HG02870 (cell line): ENCODE data around the gene WDR33.

Source experiments
- ATAC-seq: cut with Tn5 transposase; IDR thresholded peaks from one replicate; pipeline ENCODE4 v1.9.1; 2021; ENCODE audit warnings: mild to moderate bottlenecking, moderate library complexity; ENCODE audit not compliant: unreplicated experiment

The WDR33 gene

DNA sequence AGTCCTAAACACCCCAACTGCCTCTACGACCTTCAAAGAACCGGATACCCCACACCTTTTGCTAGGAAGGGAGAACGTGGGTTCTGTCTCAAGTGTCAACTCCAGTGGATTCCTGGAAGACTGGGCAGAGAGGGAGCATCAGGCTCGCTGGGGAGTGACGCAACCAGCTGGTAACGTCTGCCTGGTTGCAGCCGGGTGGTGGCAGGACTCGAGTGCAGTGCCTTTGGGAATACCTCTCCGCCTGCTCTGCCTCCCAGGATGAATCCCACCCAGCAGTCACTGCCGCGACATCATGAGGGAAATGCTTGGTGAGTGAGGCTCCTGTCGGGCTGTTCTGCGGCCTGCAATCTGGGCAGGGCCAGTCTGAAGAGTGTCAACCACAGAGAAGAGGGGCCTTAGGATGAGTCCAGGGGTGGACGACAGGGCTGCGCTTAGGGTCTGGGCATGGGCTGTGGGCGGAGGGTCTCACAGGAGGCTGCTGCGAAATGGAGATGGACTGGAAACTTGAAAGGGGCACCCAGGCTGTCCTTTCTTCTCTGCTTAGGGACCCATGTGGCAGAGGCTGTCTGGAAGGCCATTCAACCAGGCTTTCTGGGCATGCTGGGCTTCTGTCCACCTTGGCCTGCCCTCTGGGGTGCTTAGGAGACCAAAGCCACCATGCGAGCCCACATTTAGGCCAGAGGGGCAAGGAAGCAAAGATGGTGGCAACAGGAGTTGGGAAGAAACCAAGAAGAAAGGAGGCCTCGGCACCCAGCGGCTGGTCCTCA is 152.1 kb downstream of the WDR33 start:
- ATAC-seq: no peak

DNA sequence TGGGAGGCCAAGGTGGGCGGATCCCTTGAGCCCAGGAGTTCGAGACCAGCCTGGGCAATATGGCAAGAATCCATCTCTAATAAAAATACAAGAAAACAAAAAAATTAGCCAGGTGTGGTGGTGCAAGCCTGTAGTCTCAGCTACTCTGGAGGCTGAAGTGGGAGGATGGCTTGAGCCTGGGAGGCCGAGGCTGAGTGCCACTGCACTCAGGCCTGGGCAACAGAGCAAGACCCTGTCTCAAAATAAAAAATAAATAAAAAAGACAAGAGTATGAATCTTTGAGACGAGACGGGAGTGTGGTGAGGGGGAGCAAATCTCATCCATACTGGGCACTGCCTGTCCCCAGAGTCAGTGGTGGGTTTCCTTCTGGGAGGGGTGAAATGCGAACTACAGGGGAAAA is 152.8 kb downstream of the WDR33 start:
- no peak for ATAC-seq

GRCh38 chr2:127657232-127657595 is 153.8 kb downstream of the WDR33 start:
- ATAC-seq: no peak

GRCh38 chr2:127656569-127657231 is 154.3 kb downstream of the WDR33 start:
- no peak for ATAC-seq

GRCh38 chr2:127655209-127656073 is 155.5 kb downstream of the WDR33 start:
- no peak for ATAC-seq

GRCh38 chr2:127654838-127655175 is 156.2 kb downstream of the WDR33 start:
- ATAC-seq: no peak

GRCh38 chr2:127654084-127654837 is 156.7 kb downstream of the WDR33 start:
- no peak for ATAC-seq

DNA sequence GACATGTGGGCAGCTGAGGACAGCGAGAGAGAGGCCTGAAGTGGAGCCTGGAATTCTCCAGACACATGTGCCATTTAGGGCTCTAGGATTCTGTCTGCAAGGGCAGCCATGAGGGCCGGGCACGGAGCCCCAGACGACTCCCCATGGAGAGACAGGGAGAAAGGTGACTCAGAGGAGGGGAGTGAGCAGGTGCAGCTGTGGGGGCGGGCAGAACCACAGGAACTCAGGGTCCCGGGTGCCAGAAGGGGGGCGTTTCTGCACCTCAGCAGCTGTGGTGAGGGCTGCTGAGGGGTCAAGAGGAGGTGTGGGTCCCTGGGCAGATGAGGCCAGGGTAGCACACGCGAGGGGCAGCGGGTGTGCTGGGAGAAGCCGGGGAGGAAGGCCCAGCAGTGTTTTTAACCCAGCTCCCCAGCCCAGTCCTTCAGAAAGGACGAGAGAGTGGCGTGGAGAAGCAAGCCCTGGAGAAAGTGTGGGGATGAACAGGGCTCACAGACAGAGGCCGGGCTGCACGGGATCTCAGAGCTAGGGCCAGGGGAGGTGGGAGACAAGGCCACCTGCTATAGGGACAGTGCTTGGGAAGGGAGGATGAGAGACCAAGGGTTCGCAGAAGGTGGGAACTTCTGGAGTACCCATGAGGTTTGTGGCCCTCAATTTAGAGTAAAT is 157.4 kb downstream of the WDR33 start:
- no peak for ATAC-seq

DNA sequence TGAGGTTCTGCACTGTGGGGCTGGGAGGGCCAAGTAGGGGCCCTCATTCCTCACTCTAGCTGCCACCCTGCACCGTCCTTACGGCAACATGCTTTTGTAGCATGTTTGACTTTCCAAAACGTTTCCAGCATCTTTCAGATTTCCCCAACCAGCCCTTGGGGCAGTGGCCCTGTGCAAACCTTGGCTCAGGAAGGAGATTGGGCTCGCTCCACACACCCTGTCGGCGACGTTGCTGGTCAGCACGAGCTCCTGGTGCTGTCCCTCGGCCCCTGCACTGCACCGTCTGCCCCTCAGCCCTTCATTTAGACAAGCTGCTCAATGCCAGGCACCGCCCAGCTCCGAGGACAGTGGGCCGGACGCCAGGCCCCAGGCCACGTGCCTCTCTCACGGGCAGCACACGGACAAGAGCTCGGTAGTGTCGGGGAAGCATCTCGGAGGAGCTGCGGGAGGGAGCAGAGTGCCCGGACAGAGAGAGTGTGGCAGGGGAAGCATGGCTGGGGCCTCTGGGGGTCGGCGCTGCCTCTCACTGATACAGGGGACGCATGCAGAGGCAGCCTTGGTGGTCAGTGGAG is 158.1 kb downstream of the WDR33 start:
- ATAC-seq: no peak

DNA sequence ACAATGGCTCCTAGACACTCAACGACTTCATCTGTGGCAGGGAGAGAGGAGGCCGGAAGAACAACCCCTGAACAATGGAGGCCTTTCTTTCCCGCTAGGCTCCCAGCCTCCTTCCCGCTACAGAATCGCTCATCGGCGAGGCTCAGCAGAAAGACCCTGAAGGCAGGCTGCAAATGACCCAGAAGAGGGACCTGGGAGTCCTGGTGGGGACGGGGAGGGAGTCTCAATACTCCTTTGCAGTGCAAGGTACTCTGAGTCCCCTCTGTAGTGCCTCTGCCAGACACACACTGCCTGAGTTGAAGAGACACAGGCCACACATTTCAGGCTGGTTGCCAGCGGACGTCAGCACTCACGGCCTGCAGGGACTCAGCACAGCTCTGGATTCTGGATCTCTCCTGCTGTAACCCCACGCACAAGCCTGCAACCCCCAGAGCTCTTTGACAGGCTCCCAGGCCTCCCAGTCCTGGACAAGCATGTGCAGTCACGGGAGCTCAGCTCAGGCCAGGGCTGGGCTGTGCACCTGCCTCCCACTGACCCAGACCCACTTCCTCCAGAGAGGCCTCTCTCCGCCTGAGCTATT is 158.9 kb downstream of the WDR33 start:
- ATAC-seq: no peak

DNA sequence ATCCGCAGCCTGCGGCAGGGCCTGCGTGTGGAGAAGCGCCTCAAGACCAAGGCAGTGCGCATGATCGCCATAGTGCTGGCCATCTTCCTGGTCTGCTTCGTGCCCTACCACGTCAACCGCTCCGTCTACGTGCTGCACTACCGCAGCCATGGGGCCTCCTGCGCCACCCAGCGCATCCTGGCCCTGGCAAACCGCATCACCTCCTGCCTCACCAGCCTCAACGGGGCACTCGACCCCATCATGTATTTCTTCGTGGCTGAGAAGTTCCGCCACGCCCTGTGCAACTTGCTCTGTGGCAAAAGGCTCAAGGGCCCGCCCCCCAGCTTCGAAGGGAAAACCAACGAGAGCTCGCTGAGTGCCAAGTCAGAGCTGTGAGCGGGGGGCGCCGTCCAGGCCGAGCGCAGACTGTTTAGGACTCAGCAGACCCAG is 159.6 kb downstream of the WDR33 start:
- ATAC-seq: no peak
